WTC11 (cell line): Measurements from ENCODE around the gene UQCC2. TPM values are rescaled to one million over a fixed set of nuclear protein-coding genes. Genes with fewer than 3 reads are reported as not detected.

Experiments
- ATAC-seq: fragments of 200-7000 bp; cut with Tn5 transposase; 2 replicates; pipeline ENCODE4 v1.10.0; 2021; ENCODE audit warnings: mild to moderate bottlenecking, moderate library complexity
- CTCF ChIA-PET: fragments of 300-600 bp; sonication (Branson Sonifier 250); formaldehyde crosslinking; loops from one replicate; lab custom pipeline; 2021; ENCODE audit warnings: antibody characterized with exemption; lab: Charles Lee
- POLR2A ChIA-PET: fragments of 350-600 bp; sonication (Branson Sonifier 250); formaldehyde crosslinking; loops from one replicate; lab custom pipeline; 2021; ENCODE audit warnings: antibody characterized with exemption; lab: Charles Lee
- DNase-seq: peaks from one replicate; pipeline ENCODE4 v3.0.0; 2021; ENCODE audit warnings: low spot score
- H3K27ac Mint-ChIP-seq: 2 replicates; pipeline ENCODE4 v1.8.0; 2021; ENCODE audit warnings: mixed read lengths
- H3K27me3 Mint-ChIP-seq: 2 replicates; pipeline ENCODE4 v1.8.0; 2021; ENCODE audit warnings: low read depth, mild to moderate bottlenecking, moderate library complexity, mixed read lengths
- H3K36me3 Mint-ChIP-seq: 2 replicates; pipeline ENCODE4 v1.8.0; 2021; ENCODE audit warnings: mixed read lengths
- H3K4me1 Mint-ChIP-seq: 2 replicates; pipeline ENCODE4 v1.8.0; 2022; ENCODE audit warnings: mixed read lengths
- H3K4me3 Mint-ChIP-seq: 2 replicates; pipeline ENCODE4 v1.8.0; 2021; ENCODE audit warnings: mild to moderate bottlenecking, moderate library complexity, mixed read lengths
- H3K9me3 Mint-ChIP-seq: 2 replicates; pipeline ENCODE4 v1.8.0; 2021; ENCODE audit warnings: mixed read lengths
- AFF4 ChIP-seq: sonication (generic); formaldehyde crosslinking; IDR thresholded peaks from 2 replicates; pipeline ENCODE4 v1.8.1; 2023; ENCODE audit warnings: mild to moderate bottlenecking, missing genetic modification reagents, borderline replicate concordance
- ATF3 ChIP-seq: sonication (generic); formaldehyde crosslinking; conservative IDR thresholded peaks from 2 replicates; pipeline ENCODE4 v1.8.1; 2022; ENCODE audit warnings: mild to moderate bottlenecking, missing genetic modification reagents
- CDX4 ChIP-seq: fragments of 250-450 bp; sonication (Bioruptor Pico); IDR thresholded peaks from 2 replicates; pipeline ENCODE4 v1.9.0; 2021; ENCODE audit warnings: moderate library complexity, mild to moderate bottlenecking, inconsistent platforms, borderline replicate concordance
- ETV6 ChIP-seq: sonication (generic); formaldehyde crosslinking; IDR thresholded peaks from 2 replicates; pipeline ENCODE4 v1.8.1; 2022; ENCODE audit warnings: mild to moderate bottlenecking, missing genetic modification reagents
- MAX ChIP-seq: sonication (generic); formaldehyde crosslinking; IDR thresholded peaks from 2 replicates; pipeline ENCODE4 v1.8.0; 2022; ENCODE audit warnings: mild to moderate bottlenecking, missing genetic modification reagents
- NR2C2 ChIP-seq: sonication (generic); formaldehyde crosslinking; IDR thresholded peaks from 2 replicates; pipeline ENCODE4 v1.8.0; 2022; ENCODE audit warnings: mild to moderate bottlenecking, missing genetic modification reagents
- PRDM15 ChIP-seq: sonication (generic); formaldehyde crosslinking; IDR thresholded peaks from 2 replicates; pipeline ENCODE4 v1.8.0; 2022; ENCODE audit warnings: missing genetic modification reagents
- SMAD3 ChIP-seq: sonication (generic); formaldehyde crosslinking; IDR thresholded peaks from 2 replicates; pipeline ENCODE4 v1.8.0; 2022; ENCODE audit warnings: missing genetic modification reagents, mild to moderate bottlenecking, borderline replicate concordance
- SP1 ChIP-seq: sonication (generic); formaldehyde crosslinking; conservative IDR thresholded peaks from 2 replicates; pipeline ENCODE4 v1.8.1; 2022; ENCODE audit warnings: missing genetic modification reagents
- TP53 ChIP-seq: sonication (generic); formaldehyde crosslinking; IDR thresholded peaks from 2 replicates; pipeline ENCODE4 v1.8.1; 2023; ENCODE audit warnings: mild to moderate bottlenecking, missing genetic modification reagents
- ZNF671 ChIP-seq: fragments of 250-450 bp; sonication (Bioruptor Pico); IDR thresholded peaks from 2 replicates; pipeline ENCODE4 v1.8.0; 2021; ENCODE audit warnings: mild to moderate bottlenecking
- total RNA-seq: library from RNA; stranded (reverse); gene quantifications from 3 replicates; pipeline ENCODE4 v1.2.3, GENCODE V29; 2021
- TF ChIP-seq, protein P1 (sequence below): fragments of 250-450 bp; sonication (Bioruptor Pico); IDR thresholded peaks from 2 replicates; pipeline ENCODE4 v1.8.0; 2021; ENCODE audit warnings: mild to moderate bottlenecking
- TF ChIP-seq, protein P2 (sequence below): sonication (generic); formaldehyde crosslinking; IDR thresholded peaks from 2 replicates; pipeline ENCODE4 v1.8.1; 2023; ENCODE audit warnings: mild to moderate bottlenecking, missing genetic modification reagents, moderate library complexity
- TF ChIP-seq, protein P3 (sequence below): sonication (generic); formaldehyde crosslinking; conservative IDR thresholded peaks from 2 replicates; pipeline ENCODE4 v1.8.1; 2023; ENCODE audit warnings: mild to moderate bottlenecking, low read depth, missing genetic modification reagents, moderate library complexity
- TF ChIP-seq, protein P4 (sequence below): sonication (generic); formaldehyde crosslinking; IDR thresholded peaks from 2 replicates; pipeline ENCODE4 v1.8.1; 2022; ENCODE audit warnings: mild to moderate bottlenecking, missing genetic modification reagents, moderate library complexity, borderline replicate concordance

Gene UQCC2
- total RNA-seq, 1 experiment from 2014 or later, result 65.8 TPM

GRCh38 chr6:33688451-33689147 is 22.9 kb downstream of the UQCC2 start:
- TF ChIP-seq SP1 (no peak), PRDM15 (peak; percentile 36; the same call in 1 of the 2 replicates), MAX (CRISPR knock-in tag) (no peak), TP53 (no peak), AFF4 (no peak), ETV6 (CRISPR knock-in tag) (no peak), CDX4 (CRISPR knock-in tag) (no peak)
- TF ChIP-seq, protein P1, sequence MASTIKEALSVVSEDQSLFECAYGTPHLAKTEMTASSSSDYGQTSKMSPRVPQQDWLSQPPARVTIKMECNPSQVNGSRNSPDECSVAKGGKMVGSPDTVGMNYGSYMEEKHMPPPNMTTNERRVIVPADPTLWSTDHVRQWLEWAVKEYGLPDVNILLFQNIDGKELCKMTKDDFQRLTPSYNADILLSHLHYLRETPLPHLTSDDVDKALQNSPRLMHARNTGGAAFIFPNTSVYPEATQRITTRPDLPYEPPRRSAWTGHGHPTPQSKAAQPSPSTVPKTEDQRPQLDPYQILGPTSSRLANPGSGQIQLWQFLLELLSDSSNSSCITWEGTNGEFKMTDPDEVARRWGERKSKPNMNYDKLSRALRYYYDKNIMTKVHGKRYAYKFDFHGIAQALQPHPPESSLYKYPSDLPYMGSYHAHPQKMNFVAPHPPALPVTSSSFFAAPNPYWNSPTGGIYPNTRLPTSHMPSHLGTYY (CRISPR knock-in tag), result no peak
- TF ChIP-seq, protein P2, sequence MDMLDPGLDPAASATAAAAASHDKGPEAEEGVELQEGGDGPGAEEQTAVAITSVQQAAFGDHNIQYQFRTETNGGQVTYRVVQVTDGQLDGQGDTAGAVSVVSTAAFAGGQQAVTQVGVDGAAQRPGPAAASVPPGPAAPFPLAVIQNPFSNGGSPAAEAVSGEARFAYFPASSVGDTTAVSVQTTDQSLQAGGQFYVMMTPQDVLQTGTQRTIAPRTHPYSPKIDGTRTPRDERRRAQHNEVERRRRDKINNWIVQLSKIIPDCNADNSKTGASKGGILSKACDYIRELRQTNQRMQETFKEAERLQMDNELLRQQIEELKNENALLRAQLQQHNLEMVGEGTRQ (CRISPR knock-in tag), result no peak
- no peak for ATAC-seq
- Mint-ChIP-seq H3K4me1 (no peaks in the 10 kb centered on the region), H3K4me3 (no peak overlapping the region), H3K9me3 (no peaks in the 10 kb centered on the region), H3K36me3 (peaks cover 55% of the 10 kb centered on the region), H3K27me3 (no peaks in the 10 kb centered on the region), H3K27ac (no peak overlapping the region)
- ChIA-PET CTCF (interaction anchor here (1.3 kb wide), 1 partner anchor 56 kb away, joined by 3 read pairs; no protein-coding TSS in a partner anchor), POLR2A (no interaction called here)
- DNase-seq, result no peak

GRCh38 chr6:33688006-33688405 is 23.5 kb downstream of the UQCC2 start:
- DNase-seq, result no peak
- no peak for ATAC-seq
- CTCF ChIA-PET, result interaction anchor here (1.3 kb wide), 1 partner anchor 56 kb away, joined by 3 read pairs; no protein-coding TSS in a partner anchor
- H3K36me3 Mint-ChIP-seq, result peaks cover 55% of the 10 kb centered on the region
- no peak overlapping the region for H3K27ac Mint-ChIP-seq
- POLR2A ChIA-PET, result no interaction called here
- H3K9me3 Mint-ChIP-seq, result no peaks in the 10 kb centered on the region
- TF ChIP-seq NR2C2 (CRISPR knock-in tag) (no peak), ATF3 (CRISPR knock-in tag) (no peak), ZNF671 (CRISPR knock-in tag) (no peak), SMAD3 (no peak)
- TF ChIP-seq, protein P3, sequence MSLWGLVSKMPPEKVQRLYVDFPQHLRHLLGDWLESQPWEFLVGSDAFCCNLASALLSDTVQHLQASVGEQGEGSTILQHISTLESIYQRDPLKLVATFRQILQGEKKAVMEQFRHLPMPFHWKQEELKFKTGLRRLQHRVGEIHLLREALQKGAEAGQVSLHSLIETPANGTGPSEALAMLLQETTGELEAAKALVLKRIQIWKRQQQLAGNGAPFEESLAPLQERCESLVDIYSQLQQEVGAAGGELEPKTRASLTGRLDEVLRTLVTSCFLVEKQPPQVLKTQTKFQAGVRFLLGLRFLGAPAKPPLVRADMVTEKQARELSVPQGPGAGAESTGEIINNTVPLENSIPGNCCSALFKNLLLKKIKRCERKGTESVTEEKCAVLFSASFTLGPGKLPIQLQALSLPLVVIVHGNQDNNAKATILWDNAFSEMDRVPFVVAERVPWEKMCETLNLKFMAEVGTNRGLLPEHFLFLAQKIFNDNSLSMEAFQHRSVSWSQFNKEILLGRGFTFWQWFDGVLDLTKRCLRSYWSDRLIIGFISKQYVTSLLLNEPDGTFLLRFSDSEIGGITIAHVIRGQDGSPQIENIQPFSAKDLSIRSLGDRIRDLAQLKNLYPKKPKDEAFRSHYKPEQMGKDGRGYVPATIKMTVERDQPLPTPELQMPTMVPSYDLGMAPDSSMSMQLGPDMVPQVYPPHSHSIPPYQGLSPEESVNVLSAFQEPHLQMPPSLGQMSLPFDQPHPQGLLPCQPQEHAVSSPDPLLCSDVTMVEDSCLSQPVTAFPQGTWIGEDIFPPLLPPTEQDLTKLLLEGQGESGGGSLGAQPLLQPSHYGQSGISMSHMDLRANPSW (CRISPR knock-in tag), result no peak
- TF ChIP-seq, protein P4, sequence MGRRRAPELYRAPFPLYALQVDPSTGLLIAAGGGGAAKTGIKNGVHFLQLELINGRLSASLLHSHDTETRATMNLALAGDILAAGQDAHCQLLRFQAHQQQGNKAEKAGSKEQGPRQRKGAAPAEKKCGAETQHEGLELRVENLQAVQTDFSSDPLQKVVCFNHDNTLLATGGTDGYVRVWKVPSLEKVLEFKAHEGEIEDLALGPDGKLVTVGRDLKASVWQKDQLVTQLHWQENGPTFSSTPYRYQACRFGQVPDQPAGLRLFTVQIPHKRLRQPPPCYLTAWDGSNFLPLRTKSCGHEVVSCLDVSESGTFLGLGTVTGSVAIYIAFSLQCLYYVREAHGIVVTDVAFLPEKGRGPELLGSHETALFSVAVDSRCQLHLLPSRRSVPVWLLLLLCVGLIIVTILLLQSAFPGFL (CRISPR knock-in tag), result no peak
- no peaks in the 10 kb centered on the region for H3K27me3 Mint-ChIP-seq
- no peak overlapping the region for H3K4me3 Mint-ChIP-seq
- no peaks in the 10 kb centered on the region for H3K4me1 Mint-ChIP-seq
